ENCODE results near the gene RNF123. TPM values are rescaled to one million over a fixed set of nuclear protein-coding genes. Genes with fewer than 3 reads are reported as not detected.

RNF123 gene
- total and polyA plus RNA-seq, 2 donors (not counting 3 experiments of a cell fraction or from before 2014, with no cell fraction given) = 43.4 to 59.3 TPM

DNA sequence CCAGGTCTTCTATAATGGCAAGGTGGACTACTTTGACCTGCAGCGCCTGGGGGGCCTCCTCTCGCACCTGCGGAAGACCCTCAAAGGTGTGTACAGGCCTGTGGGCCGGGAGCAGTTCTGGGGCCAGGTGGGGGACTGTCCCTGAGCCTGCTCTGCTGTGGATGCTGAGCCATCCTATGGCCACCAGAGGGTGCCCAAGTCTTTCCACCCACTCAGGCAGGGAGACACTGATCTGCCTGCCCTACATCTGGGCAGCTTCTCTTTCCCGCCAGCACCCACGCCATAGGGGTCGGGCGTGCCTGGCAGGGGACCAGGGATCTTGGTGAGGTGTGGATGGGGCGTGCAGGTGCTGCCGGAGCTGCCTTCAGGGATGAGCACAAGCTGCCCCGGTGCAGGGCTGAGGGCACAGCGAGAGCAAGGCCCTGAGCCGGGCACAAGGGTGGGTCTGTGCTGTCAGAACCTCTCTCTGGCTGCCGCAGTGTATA is 14.1 kb downstream of the RNF123 start:
- CTCF ChIA-PET = interaction anchor here (0.6 to 3.8 kb wide), 12 partner anchors 9 to 386 kb away, joined by 3 to 27 read pairs (median 4); partner anchors contain the start of genes INKA1 and RBM5
- dilution Hi-C loops (cut with MboI; ENCODE audit: extremely low pct_ligation_motif_present, low sequenced_read_pairs) = no loop called here
- BruUV-seq (replicated peaks) = no TSS peak

DNA sequence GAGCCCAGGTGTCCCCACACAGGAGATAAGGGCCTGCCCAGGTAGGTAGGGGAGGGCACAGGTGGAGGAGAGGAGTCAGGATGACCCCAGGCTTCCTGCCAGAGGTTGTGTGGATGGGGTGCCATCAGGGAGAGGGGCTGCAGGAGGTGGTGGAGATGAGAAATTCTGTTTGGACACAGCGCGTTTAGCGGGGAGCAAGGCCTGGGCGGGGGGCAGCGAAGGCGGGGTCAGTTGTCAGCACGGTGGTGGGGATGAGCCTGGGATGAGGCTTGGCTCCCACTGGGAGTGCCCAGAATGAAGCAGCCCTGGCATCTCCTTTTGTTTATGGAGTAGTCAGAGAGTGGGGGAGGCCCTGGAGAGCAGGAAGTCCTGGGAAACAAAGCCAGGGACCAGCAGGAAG is 14.6 kb downstream of the RNF123 start:
- ChIA-PET CTCF (interaction anchor here (0.7 to 3.8 kb wide), 8 partner anchors 14 to 385 kb away, joined by 3 to 27 read pairs (median 7); partner anchors contain the start of genes INKA1 and RBM5), POLR2A (no interaction called here)
- Histone ChIP-seq H3K9me1 (replicated peaks; ENCODE audit: control insufficient read depth, extremely low read depth, insufficient read depth, low read length) (no peaks in the 10 kb centered on the region), H3K4me1 (ENCODE audit: control insufficient read depth, extremely low read depth, insufficient read depth, low read length) (peaks cover 5% of the 10 kb centered on the region), H3K9ac (replicated peaks; ENCODE audit: extremely low read depth, insufficient read depth, low read length) (no peak overlapping the region), H4K20me1 (replicated peaks; ENCODE audit: control insufficient read depth, extremely low read depth, insufficient read depth, low read length) (no peaks in the 10 kb centered on the region), H2AFZ (ENCODE audit: low read depth, low read length) (no peak overlapping the region), H3K4me3 (replicated peaks in 1 of 3; ENCODE audit: insufficient read depth in 1 of 3, low read depth in 1 of 3, low read length in 3 of 3) (no peak overlapping the region), H3K36me3 (ENCODE audit: control insufficient read depth in 2 of 2, extremely low read depth in 1 of 2, insufficient read depth in 2 of 2, low read length in 2 of 2) (peaks cover 0 to 19% of the 10 kb centered on the region in 2 experiments), H3K9me3 (replicated peaks; ENCODE audit: control insufficient read depth, insufficient read depth, low read length) (no peaks in the 10 kb centered on the region), H3K79me2 (ENCODE audit: control insufficient read depth, insufficient read depth, low read length) (no peaks in the 10 kb centered on the region), H3K4me2 (ENCODE audit: insufficient read depth, low read length) (no peak overlapping the region), H3K27ac (ENCODE audit: insufficient read depth, low read depth, low read length) (no peak overlapping the region), H3K27me3 (ENCODE audit: control insufficient read depth in 2 of 2, insufficient read depth in 2 of 2, low read length in 2 of 2) (no peaks in the 10 kb centered on the region)
- no TSS peak for BruUV-seq (replicated peaks)
- DNase-seq (ENCODE audit: low read depth, low spot score) (no peak), FAIRE-seq (no peak)
- intact Hi-C loops (cut with micrococcal nuclease) = loop anchor here (1.0 to 5.0 kb wide), 3 partner anchors 98 to 202 kb away; partner anchors contain the start of gene INKA1
- dilution Hi-C loops (cut with MboI; ENCODE audit: extremely low pct_ligation_motif_present, low sequenced_read_pairs) = no loop called here
- TF ChIP-seq, protein P1, sequence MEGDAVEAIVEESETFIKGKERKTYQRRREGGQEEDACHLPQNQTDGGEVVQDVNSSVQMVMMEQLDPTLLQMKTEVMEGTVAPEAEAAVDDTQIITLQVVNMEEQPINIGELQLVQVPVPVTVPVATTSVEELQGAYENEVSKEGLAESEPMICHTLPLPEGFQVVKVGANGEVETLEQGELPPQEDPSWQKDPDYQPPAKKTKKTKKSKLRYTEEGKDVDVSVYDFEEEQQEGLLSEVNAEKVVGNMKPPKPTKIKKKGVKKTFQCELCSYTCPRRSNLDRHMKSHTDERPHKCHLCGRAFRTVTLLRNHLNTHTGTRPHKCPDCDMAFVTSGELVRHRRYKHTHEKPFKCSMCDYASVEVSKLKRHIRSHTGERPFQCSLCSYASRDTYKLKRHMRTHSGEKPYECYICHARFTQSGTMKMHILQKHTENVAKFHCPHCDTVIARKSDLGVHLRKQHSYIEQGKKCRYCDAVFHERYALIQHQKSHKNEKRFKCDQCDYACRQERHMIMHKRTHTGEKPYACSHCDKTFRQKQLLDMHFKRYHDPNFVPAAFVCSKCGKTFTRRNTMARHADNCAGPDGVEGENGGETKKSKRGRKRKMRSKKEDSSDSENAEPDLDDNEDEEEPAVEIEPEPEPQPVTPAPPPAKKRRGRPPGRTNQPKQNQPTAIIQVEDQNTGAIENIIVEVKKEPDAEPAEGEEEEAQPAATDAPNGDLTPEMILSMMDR (IDR thresholded peaks at IDR 0.05; ENCODE audit: extremely low read depth in 1 of 2, insufficient read depth in 1 of 2, low read depth in 1 of 2, low read length in 2 of 2) = no peak
- no peak for TF ChIP-seq GATA2 (IDR thresholded peaks at IDR 0.05; ENCODE audit: insufficient read depth, insufficient read length, low read depth, low read length)
- TF ChIP-seq MYC (IDR thresholded peaks at IDR 0.05; ENCODE audit: low read depth, low read length) = no peak
- no peak for TF ChIP-seq JUN (IDR thresholded peaks at IDR 0.05; ENCODE audit: borderline replicate concordance, insufficient read depth, insufficient read length, low read depth)
- TF ChIP-seq, protein P2, sequence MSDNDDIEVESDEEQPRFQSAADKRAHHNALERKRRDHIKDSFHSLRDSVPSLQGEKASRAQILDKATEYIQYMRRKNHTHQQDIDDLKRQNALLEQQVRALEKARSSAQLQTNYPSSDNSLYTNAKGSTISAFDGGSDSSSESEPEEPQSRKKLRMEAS (IDR thresholded peaks at IDR 0.05; ENCODE audit: insufficient read depth, insufficient read length) = no peak
- TF ChIP-seq POLR2AphosphoS5 (IDR thresholded peaks at IDR 0.05; ENCODE audit: insufficient read depth, low read depth, low read length) = no peak
- no peak for TF ChIP-seq FOS (IDR thresholded peaks at IDR 0.05; ENCODE audit: borderline replicate concordance, insufficient read depth, low read length)
- TF ChIP-seq POLR2A (IDR thresholded peaks at IDR 0.05; ENCODE audit: low read depth, low read length) = no peak
- no peak for TF ChIP-seq EZH2 (IDR thresholded peaks at IDR 0.05; ENCODE audit: borderline replicate concordance, low read depth, low read length, severe bottlenecking)

More for the DNA sequence above, 14.1 kb downstream of the RNF123 start:
- intact Hi-C loops (cut with micrococcal nuclease) = loop anchor here (1.0 to 5.0 kb wide), 3 partner anchors 99 to 203 kb away; partner anchors contain the start of gene INKA1
- peaks cover 5% of the 10 kb centered on the region for H3K4me1 ChIP-seq (ENCODE audit: control insufficient read depth, extremely low read depth, insufficient read depth, low read length)
- no peak overlapping the region for H3K4me3 ChIP-seq (replicated peaks in 1 of 3; ENCODE audit: insufficient read depth in 1 of 3, low read depth in 1 of 3, low read length in 3 of 3)
- H3K4me2 ChIP-seq (ENCODE audit: insufficient read depth, low read length) = no peak overlapping the region
- H3K79me2 ChIP-seq (ENCODE audit: control insufficient read depth, insufficient read depth, low read length) = no peaks in the 10 kb centered on the region
- no peaks in the 10 kb centered on the region for H3K27me3 ChIP-seq (ENCODE audit: control insufficient read depth in 2 of 2, insufficient read depth in 2 of 2, low read length in 2 of 2)
- peak; percentile 59 for DNase-seq (ENCODE audit: low read depth, low spot score)
- no peaks in the 10 kb centered on the region for H3K9me3 ChIP-seq (replicated peaks; ENCODE audit: control insufficient read depth, insufficient read depth, low read length)
- H4K20me1 ChIP-seq (replicated peaks; ENCODE audit: control insufficient read depth, extremely low read depth, insufficient read depth, low read length) = no peaks in the 10 kb centered on the region
- POLR2A ChIA-PET = no interaction called here
- H2AFZ ChIP-seq (ENCODE audit: low read depth, low read length) = no peak overlapping the region
- H3K9me1 ChIP-seq (replicated peaks; ENCODE audit: control insufficient read depth, extremely low read depth, insufficient read depth, low read length) = no peaks in the 10 kb centered on the region
- H3K36me3 ChIP-seq (ENCODE audit: control insufficient read depth in 2 of 2, extremely low read depth in 1 of 2, insufficient read depth in 2 of 2, low read length in 2 of 2) = peaks cover 0 to 22% of the 10 kb centered on the region in 2 experiments
- no peak overlapping the region for H3K27ac ChIP-seq (ENCODE audit: insufficient read depth, low read depth, low read length)
- FAIRE-seq = peak; percentile 78
- H3K9ac ChIP-seq (replicated peaks; ENCODE audit: extremely low read depth, insufficient read depth, low read length) = no peak overlapping the region
- TF ChIP-seq, protein P1 (IDR thresholded peaks at IDR 0.05; ENCODE audit: extremely low read depth in 1 of 2, insufficient read depth in 1 of 2, low read depth in 1 of 2, low read length in 2 of 2) = peak; percentile 75 to 96
- no peak for TF ChIP-seq MYC (IDR thresholded peaks at IDR 0.05; ENCODE audit: low read depth, low read length)
